H1 (cell line): ENCODE data around the gene ZNF423.

Experiments
- BRCA1 ChIP-seq: IDR thresholded peaks from 2 replicates; pipeline ENCODE4 v1.6.1; 2012; ENCODE audit warnings: low read depth, low read length, improper control_type of control experiment
- EP300 ChIP-seq, 2 experiments: IDR thresholded peaks; 1 replicate in 1 of 2; 2 replicates in 1 of 2; pipeline ENCODE4 v1.6.1; 2011 to 2012; ENCODE audit warnings: low read depth in 2 of 2, low read length in 2 of 2, mild to moderate bottlenecking in 2 of 2, borderline replicate concordance in 1 of 2, inconsistent platforms in 1 of 2, moderate library complexity in 1 of 2
- KDM1A ChIP-seq: fragments of 200-600, 300-600 bp; sonication (generic); IDR thresholded peaks from 2 replicates; pipeline ENCODE4 v1.7.1; 2016; ENCODE audit warnings: mild to moderate bottlenecking, low read length, borderline replicate concordance
- POLR2A ChIP-seq, 2 experiments: IDR thresholded peaks; 1 replicate in 1 of 2; 2 replicates in 1 of 2; pipeline ENCODE4 v1.6.1; 2011; ENCODE audit warnings: low read depth in 2 of 2, low read length in 2 of 2, mild to moderate bottlenecking in 2 of 2; ENCODE audit errors: control extremely low read depth in 1 of 2
- SIN3A ChIP-seq, 2 experiments: IDR thresholded peaks in 1 of 2; conservative IDR thresholded peaks in 1 of 2; 2 replicates each; pipeline ENCODE4 v1.6.1; 2011 to 2012; ENCODE audit warnings: low read length in 2 of 2, improper control_type of control experiment in 1 of 2, low read depth in 1 of 2, mild to moderate bottlenecking in 1 of 2
- TEAD4 ChIP-seq: IDR thresholded peaks from 2 replicates; pipeline ENCODE4 v1.6.1; 2012; ENCODE audit warnings: low read depth, low read length, inconsistent platforms, mixed read lengths

DNA sequence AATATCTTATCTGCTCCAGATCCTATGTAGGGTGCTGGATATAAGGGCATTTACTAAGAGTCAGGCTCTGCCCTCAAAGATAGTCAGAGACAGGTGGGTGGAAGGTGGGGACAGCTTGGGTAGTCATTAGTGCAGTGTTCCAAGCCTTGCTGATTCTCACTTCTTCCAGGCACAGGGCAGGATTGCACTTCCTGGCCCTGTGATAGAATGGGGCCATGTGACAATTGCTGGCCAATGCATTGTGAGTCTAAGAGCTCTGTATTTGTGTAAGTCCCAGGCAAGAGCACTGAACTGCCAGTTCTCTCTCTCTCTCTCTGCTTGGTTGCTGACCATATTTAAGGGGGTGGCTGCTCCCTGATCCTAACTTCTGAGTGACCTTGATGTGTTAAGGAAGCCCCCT lies 370.2 kb downstream of the ZNF423 start:
- TF ChIP-seq POLR2A (IDR thresholded peaks at IDR 0.05; ENCODE audit: control extremely low read depth in 1 of 2, low read depth in 2 of 2, low read length in 2 of 2) (no peak), KDM1A (no peak), BRCA1 (no peak), EP300 (IDR thresholded peaks at IDR 0.05; ENCODE audit: borderline replicate concordance in 1 of 2, low read depth in 2 of 2, low read length in 2 of 2) (no peak), SIN3A (conservative IDR thresholded peaks at IDR 0.05 in 1 of 2, IDR thresholded peaks at IDR 0.05 in 1 of 2; ENCODE audit: low read depth in 1 of 2, low read length in 2 of 2) (no peak), TEAD4 (no peak)
